ENCODE data around the gene HSP90AB1.

HSP90AB1 gene

GRCh38 chr6:44269921-44270525, 23.1 kb downstream of the HSP90AB1 start, which contains the start of gene TMEM151B:
TSS of gene TMEM151B (plus strand) at chr6:44270450. CDS start at chr6:44270743, 293 bp downstream.
- DNase-seq: no peak

GRCh38 chr6:44270526-44271405, 23.9 kb downstream of the HSP90AB1 start:
- no peak for DNase-seq

GRCh38 chr6:44271406-44271723, 24.5 kb downstream of the HSP90AB1 start:
- no peak for DNase-seq

- no peak for DNase-seq
Measured at GRCh38 chr6:44271914-44272313, 25.0 kb downstream of the HSP90AB1 start.

GRCh38 chr6:44272529-44272928, 25.6 kb downstream of the HSP90AB1 start:
- no peak for DNase-seq

GRCh38 chr6:44272999-44273566, 26.2 kb downstream of the HSP90AB1 start:
- no peak for DNase-seq

GRCh38 chr6:44273617-44274016, 26.7 kb downstream of the HSP90AB1 start:
- no peak for DNase-seq

- no peak for DNase-seq
Measured at GRCh38 chr6:44275271-44275748, 28.4 kb downstream of the HSP90AB1 start.

- DNase-seq: peak; percentile 63 to 74
Measured at GRCh38 chr6:44275749-44276648, 29.1 kb downstream of the HSP90AB1 start.

GRCh38 chr6:44276667-44277640, 30.1 kb downstream of the HSP90AB1 start:
- no peak for DNase-seq

GRCh38 chr6:44277763-44278162, 30.9 kb downstream of the HSP90AB1 start:
- DNase-seq: no peak

- DNase-seq: no peak
Measured at GRCh38 chr6:44278315-44278714, 31.4 kb downstream of the HSP90AB1 start.

GRCh38 chr6:44278774-44279697, 32.1 kb downstream of the HSP90AB1 start:
- DNase-seq: no peak

- DNase-seq: no peak
Measured at GRCh38 chr6:44284121-44284520, 37.2 kb downstream of the HSP90AB1 start.

GRCh38 chr6:44284867-44285266, 38.0 kb downstream of the HSP90AB1 start:
- no peak for DNase-seq

GRCh38 chr6:44285552-44286284, 38.8 kb downstream of the HSP90AB1 start:
- DNase-seq: no peak

- DNase-seq: no peak
Measured at GRCh38 chr6:44286285-44286565, 39.3 kb downstream of the HSP90AB1 start.

- no peak for DNase-seq
Measured at GRCh38 chr6:44286747-44287146, 39.8 kb downstream of the HSP90AB1 start.

- DNase-seq: no peak
Measured at GRCh38 chr6:44289726-44290260, 42.9 kb downstream of the HSP90AB1 start.

GRCh38 chr6:44291841-44292240, 44.9 kb downstream of the HSP90AB1 start:
- DNase-seq: no peak
